ENCODE results near the gene DPPA4. TPM values are rescaled to one million over a fixed set of nuclear protein-coding genes. Genes with fewer than 3 reads are reported as not detected.

Gene DPPA4, protein sequence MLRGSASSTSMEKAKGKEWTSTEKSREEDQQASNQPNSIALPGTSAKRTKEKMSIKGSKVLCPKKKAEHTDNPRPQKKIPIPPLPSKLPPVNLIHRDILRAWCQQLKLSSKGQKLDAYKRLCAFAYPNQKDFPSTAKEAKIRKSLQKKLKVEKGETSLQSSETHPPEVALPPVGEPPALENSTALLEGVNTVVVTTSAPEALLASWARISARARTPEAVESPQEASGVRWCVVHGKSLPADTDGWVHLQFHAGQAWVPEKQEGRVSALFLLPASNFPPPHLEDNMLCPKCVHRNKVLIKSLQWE
- total RNA-seq (under 1 TPM in 1 of 2 donors, not detected in 1; 0.16 TPM), polyA plus RNA-seq (ENCODE audit: insufficient read length in 6 of 6) (1 to 10 TPM; 2.1 to 4.5 (median 3.6) TPM)
- long read RNA-seq, donor 1, result 0 reads
- long read RNA-seq, donor 2, partial matches to known transcripts, result 0 of 1 reads
- long read RNA-seq, donor 2, other reads (novel, unspliced or antisense), result 0 of 1 reads
- long read RNA-seq, donor 3, partial matches to known transcripts, result 0 of 1 reads
- long read RNA-seq, donor 3, other reads (novel, unspliced or antisense), result 0 of 1 reads
- long read RNA-seq, donor 4, result 0 reads
- long read RNA-seq, donor 5, result 0 reads
- long read RNA-seq, donor 6, partial matches to known transcripts, result 0 of 1 reads
- long read RNA-seq, donor 6, other reads (novel, unspliced or antisense), result 0 of 1 reads
- long read RNA-seq, donor 7, result 0 reads
- long read RNA-seq, donor 8, result 0 reads
- long read RNA-seq, donor 9, result 0 reads
- long read RNA-seq, donor 10, result 0 reads
- long read RNA-seq, donor 11, partial matches to known transcripts, result 0 of 7 reads
- long read RNA-seq, donor 11, other reads (novel, unspliced or antisense), result 0 of 7 reads
- long read RNA-seq, donor 12, partial matches to known transcripts, result 0 of 1 reads
- long read RNA-seq, donor 12, other reads (novel, unspliced or antisense), result 0 of 1 reads

DNA sequence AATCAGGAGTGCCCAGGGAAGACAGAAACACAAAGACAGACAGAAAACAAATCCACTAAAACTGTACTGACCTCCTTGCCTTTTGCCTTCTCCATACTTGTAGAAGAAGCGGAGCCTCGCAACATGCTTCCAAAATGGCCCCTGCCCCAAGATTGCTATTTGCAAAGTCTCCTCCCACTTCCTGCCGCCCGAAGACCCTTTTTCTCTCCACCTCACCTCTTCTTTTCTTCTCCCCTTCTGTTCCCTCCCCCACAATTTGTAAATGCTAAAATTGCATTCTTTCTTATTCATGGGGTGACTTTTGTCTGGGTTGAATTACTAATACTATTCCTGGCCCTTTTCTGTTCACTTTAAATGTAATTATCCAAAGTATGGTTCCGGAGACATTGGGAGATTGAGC is at the start of gene DPPA4:
DPPA4 (minus strand) TSS at position 154 of the 400 bp plus-strand sequence; CDS start at position 125, 29 bp downstream.
- ATAC-seq, result no peak
- peak within 1 kb of the TSS; percentile 16 to 31 for H3K4me3 ChIP-seq
- TF ChIP-seq, protein P1, sequence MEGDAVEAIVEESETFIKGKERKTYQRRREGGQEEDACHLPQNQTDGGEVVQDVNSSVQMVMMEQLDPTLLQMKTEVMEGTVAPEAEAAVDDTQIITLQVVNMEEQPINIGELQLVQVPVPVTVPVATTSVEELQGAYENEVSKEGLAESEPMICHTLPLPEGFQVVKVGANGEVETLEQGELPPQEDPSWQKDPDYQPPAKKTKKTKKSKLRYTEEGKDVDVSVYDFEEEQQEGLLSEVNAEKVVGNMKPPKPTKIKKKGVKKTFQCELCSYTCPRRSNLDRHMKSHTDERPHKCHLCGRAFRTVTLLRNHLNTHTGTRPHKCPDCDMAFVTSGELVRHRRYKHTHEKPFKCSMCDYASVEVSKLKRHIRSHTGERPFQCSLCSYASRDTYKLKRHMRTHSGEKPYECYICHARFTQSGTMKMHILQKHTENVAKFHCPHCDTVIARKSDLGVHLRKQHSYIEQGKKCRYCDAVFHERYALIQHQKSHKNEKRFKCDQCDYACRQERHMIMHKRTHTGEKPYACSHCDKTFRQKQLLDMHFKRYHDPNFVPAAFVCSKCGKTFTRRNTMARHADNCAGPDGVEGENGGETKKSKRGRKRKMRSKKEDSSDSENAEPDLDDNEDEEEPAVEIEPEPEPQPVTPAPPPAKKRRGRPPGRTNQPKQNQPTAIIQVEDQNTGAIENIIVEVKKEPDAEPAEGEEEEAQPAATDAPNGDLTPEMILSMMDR (IDR thresholded peaks at IDR 0.05), result no peak
- peaks cover 0 to 3% of the 10 kb centered on the region in 2 donors for H3K4me1 ChIP-seq
- no peak within 1 kb of the TSS for H3K27ac ChIP-seq
- DNase-seq, result no peak
- intact Hi-C loops (cut with DNase I), result no loop called here
- no peaks in the 10 kb centered on the region for H3K9me3 ChIP-seq
- H3K27me3 ChIP-seq, result peaks cover 0 to 46% of the 10 kb centered on the region in 2 donors
- H3K36me3 ChIP-seq, result no peaks in the 10 kb centered on the region

DNA sequence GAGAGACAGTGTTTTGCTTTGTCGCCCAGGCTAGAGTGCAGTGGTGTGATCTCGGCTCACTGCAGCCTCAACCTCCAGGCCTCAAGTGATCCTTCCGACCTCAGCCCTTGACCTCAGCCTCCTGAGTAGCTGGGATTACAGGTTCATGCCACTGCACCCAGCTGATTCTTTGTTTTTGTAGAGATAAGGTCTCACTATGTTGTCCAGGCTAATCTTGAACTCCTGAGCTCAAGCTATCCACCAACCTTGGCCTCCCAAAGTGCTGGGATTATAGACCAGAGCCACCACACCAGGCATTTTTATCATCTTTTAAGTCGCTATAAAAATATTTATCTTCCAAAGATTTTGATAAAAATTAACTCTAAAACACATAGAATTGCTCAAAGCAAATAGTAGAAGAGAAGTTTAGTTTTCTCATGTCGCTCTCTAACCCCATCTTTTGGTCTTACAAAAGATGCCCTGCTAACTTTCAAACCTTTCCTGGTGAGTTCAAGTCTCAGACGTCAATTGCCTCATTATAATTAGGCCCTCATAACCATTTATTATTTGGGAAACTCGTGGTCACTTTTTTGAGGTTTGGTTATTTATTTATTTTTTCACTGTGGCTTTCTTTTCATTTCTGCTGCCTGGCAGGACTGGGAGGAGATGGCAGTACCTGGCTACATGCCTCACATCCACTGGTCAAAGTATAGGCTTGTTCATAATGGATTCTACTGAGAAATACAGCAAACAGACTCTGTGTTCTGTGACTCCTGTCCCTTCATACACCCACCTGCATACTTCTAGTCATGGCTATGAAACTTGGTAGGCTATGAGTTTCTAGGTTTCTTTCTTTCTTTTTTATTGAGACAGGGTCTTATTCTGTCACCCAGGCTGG is 48.3 kb upstream of the DPPA4 start:
- no peaks in the 10 kb centered on the region for H3K27me3 ChIP-seq
- no peak overlapping the region for H3K4me3 ChIP-seq
- no peak for ATAC-seq
- H3K4me1 ChIP-seq, result no peaks in the 10 kb centered on the region
- no peak overlapping the region for H3K27ac ChIP-seq
- intact Hi-C loops (cut with DNase I), result no loop called here
- TF ChIP-seq, protein P1 (IDR thresholded peaks at IDR 0.05), result no peak
- H3K36me3 ChIP-seq, result no peaks in the 10 kb centered on the region
- DNase-seq, result no peak
- no peaks in the 10 kb centered on the region for H3K9me3 ChIP-seq

DNA sequence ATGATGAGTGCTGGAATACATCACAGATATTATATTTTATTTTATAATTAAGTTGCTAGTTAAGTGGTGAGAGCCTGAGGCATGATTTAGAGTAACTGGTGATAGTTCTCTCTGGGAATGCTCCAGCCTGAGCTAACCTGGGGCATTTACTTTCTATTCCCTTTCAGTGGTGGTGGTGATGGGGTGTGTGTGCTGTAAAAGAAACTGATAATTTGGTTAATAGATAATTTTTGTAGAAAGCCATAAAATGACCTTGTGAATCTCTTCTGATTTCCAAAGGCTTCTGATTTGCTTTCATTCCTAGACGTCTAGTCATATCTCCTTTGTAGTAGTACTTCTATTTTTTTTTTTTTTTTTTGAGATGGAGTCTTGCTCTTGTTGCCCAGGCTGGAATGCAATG is 46.8 kb upstream of the DPPA4 start:
- Histone ChIP-seq H3K4me3 (no peak overlapping the region), H3K9me3 (no peaks in the 10 kb centered on the region), H3K27ac (no peak overlapping the region), H3K4me1 (no peaks in the 10 kb centered on the region), H3K36me3 (no peaks in the 10 kb centered on the region), H3K27me3 (no peaks in the 10 kb centered on the region)
- no peak for DNase-seq
- TF ChIP-seq, protein P1 (IDR thresholded peaks at IDR 0.05), result no peak
- intact Hi-C loops (cut with DNase I), result no loop called here
- no peak for ATAC-seq

DNA sequence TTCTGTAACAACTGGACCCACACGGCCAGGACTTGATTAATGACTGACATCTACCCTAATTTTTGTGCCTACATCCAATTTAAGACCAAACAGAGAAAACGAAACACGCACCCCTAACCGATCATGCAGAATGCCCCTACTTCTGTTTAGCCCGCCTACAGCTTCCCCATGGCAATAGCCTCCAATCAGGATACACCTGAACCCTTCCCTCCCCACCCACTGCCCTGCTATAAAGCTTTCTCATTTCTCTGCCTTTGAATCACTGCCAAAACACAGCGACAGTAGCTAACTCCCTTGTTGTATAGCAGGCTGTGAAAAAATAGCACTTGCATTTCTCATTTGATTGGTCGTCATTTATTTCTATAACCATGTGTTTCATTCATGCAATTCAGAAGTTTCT is 45.2 kb upstream of the DPPA4 start:
- no peak for DNase-seq
- H3K9me3 ChIP-seq, result no peaks in the 10 kb centered on the region
- TF ChIP-seq, protein P1 (IDR thresholded peaks at IDR 0.05), result no peak
- H3K4me3 ChIP-seq, result no peak overlapping the region
- ATAC-seq, result no peak
- no peak overlapping the region for H3K27ac ChIP-seq
- H3K36me3 ChIP-seq, result no peaks in the 10 kb centered on the region
- no peaks in the 10 kb centered on the region for H3K4me1 ChIP-seq
- intact Hi-C loops (cut with DNase I), result no loop called here
- no peaks in the 10 kb centered on the region for H3K27me3 ChIP-seq

Data from left lung (tissue), 14 donors.